Right renal pelvis (tissue), 4 donors: ENCODE results near the gene COPS2. TPM values are rescaled to one million over a fixed set of nuclear protein-coding genes. Genes with fewer than 3 reads are reported as not detected.
"Not testable (repeated sequence)": the region's sequence is repeated elsewhere in the genome, so short reads cannot be mapped to it uniquely, and the experiment has no call there.

Experiments
- DNase-seq, 4 donors: peaks; one replicate each; pipeline ENCODE4 v3.0.0-alpha.2; 2013; ENCODE audit warnings: low read depth in 4 of 4, low spot score in 3 of 4, missing footprints in 1 of 4
- polyA plus RNA-seq, 4 donors: library from polyadenylated mRNA; unstranded; fragments of 120-200 nt; gene quantifications; one replicate each; pipeline ENCODE4 v1.2.1, GENCODE V29; 2013; ENCODE audit not compliant: insufficient read length in 4 of 4

The COPS2 gene
- 100 to 1,000 TPM in 3 of 4 donors, 10 to 100 TPM in 1; 94.1 to 122 (median 111) TPM for polyA plus RNA-seq

DNA sequence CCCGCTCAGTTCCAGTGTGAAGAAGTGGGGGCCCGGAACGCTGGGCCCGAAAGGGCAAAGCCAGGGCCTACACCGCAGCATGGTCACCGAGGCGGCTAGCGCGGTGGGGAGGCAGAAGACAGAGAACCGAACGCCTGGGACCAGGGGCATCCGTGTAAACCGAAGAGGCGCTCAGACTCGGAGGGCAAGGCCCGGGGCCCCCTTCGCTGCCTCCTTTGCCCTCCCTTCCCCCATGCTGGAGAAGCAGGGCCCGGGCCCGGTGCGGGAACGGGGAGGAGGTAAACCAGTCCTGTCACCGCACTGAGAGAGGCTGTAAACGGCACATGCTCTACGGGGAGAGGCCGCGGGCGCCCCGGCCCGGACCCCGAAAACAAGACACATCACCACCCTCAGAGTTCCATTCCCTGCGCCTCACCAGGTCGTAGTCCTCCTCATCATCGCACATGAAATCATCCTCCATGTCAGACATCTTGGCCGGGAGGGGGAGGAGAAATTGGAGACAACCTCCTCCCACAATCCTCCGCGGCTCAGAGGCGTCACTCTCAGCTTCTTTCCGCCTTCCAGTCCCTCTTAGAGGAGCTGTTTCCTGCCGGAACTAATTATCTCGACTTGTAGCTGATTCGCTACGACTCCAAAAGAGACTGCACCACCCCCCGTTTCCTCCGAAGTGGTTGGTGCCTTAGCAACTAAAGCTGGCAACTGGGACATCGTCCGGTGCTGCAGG, at the start of gene COPS2:
TSS of gene COPS2 (minus strand) at position 490 of the 724 bp plus-strand sequence. CDS start at position 469, 21 bp downstream.
- peak; percentile 93 to 99 (median 98) for DNase-seq

DNA sequence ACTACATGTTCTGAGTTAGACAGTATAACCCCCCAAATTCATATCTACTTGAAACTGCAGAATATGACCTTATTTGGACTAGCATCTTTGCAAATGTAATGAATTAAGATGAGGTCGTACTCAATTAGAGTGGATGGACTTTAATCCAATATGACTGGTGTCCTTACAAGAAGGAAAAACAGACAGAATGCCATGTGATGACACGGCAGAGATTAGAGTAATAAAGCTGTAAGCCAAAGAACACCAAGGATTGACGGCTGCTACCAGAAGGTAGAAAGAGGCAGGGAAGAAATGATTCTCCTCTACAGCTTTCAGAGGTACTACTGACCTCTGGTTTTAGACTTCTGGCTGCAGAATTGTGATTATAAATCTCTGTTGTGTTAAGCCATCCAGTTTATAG, 44.9 kb upstream of the COPS2 start:
- DNase-seq = no peak

DNA sequence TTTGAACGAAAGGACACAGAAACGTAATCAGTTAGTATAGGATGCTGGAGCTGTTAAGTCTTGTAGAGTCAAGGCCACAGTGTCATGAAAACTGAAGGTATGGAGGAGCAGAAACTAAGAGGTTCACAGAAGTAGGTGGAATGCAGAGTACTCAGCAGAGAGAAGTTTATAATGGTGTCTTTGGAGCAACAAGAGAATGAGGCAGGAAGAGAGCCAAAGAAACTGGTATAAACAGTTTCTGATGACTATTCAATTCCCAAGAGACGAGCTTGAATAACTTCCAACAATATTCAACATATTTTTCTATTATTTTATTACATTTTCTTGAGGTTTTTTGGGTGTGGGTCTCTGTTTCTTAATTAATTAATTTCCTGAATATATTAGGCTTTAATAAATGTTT, 44.3 kb upstream of the COPS2 start:
- no peak for DNase-seq

DNA sequence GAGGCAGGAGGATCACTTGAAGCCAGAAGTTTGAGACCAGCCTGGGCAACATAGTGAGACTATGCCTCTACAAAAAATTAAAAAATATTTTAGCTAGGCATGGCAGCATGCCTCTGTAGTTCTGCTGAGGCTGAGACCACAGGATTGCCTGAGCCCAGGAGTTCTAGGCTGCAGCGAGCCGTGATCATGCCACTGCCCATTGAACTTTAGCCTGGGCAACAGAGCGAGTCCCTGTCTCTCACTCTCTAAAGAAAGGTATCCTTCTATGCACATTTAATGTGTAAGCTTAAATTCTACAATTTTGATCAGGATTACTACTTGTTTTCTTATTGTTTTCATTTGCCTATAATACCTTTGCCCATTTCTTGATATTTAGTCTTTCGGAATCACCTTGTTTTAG, 41.5 kb upstream of the COPS2 start:
- DNase-seq = peak in 1 of 4 donors; percentile 3

DNA sequence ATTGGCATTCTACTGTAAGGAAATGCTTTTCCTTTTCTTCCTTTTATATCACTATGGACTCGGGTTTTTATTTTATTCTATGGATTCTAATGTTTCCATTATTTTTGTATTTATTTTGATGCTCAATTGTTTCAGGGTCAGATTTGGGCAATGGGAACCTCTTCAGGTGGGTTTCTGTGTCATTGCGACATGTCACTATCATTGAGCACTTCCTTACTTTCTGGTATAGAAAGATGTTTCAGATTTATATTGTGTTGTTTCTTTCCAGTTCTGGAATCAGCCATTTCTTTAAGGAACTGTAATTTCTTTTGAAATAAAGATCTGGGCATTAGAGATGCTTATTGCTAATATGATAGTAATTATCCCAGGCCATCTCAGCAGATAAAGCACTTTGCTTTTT, 36.5 kb upstream of the COPS2 start:
- DNase-seq = no peak

DNA sequence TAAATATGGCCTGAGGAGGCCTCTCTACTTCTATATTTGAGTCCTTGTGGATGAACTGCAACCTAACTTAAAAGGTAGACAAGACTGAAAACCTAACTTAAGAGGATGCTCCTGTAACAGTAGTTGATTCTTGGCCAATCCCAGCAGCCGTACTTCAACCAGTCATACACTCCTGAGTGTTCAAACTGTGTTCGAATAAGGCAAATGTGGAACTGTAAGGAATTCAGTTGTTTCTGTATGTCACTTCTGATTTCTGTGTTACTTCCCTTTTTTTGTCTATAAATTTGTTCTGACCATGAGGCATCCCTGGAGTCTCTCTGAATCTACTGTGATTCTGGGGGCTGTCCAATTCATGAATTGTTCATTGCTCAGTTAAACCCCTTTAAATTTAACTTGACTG, 35.2 kb upstream of the COPS2 start:
- DNase-seq = no peak

DNA sequence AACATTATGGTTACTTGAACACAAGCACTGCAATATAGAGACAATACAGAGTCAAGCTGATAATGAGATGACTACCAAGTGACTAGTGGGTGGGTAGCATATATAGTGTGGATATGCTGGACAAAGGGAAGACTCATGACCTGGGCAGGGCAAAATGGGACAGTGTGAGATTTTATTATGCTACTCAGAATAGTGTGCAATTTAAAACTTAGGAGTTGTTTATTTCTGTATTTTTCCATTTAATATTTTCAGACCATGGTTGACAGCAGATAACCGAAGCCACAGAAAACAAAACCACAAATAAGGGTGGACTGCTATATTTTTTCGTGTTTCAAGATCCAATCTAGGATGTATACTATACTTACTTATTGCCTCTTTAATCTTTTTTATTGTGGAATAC, 34.2 kb upstream of the COPS2 start:
- no peak for DNase-seq

DNA sequence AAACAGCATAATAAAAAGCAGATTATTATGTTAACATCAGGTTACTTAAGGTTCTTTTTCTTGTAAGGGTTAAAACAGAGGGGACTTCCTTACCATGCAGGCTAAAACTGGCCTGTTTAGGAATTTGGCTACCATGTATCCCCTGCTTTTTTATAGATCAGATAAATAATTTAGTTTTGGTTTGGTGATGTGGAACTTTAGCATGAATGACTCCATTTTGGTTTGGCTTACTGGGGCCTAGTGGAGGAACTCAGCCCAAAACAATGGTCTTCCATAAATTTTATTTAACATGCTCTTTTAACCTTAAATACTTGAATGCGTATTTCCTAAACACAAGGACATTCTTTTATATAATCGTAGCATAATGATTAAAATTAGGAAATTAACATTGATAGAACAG, 33.5 kb upstream of the COPS2 start:
- DNase-seq = no peak

DNA sequence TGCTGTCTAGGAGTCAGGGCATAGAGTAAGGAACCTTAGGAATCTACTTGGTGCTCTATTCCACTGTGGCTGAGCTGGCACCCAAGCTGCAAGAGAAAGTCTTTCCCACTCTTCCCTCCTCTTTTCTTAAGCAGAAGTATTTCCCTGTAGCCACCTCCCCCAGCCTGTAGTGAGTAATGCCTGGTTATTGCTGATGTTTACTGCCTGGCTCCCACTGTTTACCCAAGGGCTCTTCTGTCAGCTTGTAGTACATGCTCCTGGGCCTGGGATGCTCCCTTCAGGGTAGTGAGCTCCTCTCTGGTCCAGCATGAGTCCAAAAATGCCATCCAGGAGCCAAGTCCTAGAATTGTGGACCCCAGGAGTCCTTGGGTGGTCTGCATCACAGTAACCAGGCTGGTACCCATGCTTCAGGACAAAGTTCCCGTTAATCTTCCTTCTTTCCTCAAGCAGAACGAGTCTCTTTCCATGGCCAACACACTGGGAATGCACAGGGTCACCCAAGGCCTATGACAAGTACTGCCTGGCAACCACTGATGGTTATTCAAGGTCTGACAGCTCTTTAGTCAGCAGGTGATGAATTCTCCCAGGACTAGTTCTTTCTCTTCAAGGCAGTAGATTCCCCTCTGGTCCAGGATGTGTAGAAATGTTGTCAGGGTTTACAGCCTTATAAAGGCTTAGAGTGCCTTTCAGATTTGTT, 32.3 kb upstream of the COPS2 start:
- DNase-seq = no peak

DNA sequence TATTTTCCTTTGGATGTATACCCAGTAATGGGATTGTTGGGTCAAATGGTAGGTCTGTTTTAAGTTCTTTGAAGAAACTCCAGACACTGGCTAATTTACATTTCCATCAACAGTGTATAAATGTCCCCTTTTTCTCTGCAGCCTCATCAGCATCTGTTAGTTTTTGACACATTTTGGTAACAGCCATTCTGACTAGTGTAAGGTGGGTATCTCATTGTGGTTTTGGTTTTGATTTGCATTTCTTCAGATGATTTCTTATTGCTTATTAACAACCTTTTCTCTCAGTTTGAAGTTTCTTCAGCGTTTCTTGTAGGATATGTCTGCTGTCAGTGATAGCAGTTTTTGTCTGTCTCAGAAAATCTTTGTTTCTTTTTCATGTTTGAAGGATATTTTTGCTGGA, 30.1 kb upstream of the COPS2 start:
- no peak for DNase-seq

DNA sequence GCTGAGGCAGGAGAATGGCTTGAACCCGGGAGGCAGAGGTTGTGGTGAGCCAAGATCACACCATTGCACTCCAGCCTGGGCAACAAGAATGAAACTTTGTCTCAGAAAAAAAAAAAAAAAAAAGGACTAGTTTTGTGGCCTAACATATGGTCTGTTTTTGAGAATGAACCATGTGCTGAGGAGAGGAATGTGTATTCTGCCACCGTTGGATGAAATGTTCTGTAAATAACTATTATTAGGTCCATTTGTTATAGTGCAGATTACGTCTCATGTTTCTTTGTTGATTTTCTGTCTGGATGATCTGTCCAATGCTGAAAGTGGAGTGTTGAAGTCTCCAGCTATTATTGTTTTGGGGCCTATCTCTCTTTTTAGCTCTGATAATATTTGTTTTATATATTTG, 28.3 kb upstream of the COPS2 start:
- not testable (repeated sequence) for DNase-seq

DNA sequence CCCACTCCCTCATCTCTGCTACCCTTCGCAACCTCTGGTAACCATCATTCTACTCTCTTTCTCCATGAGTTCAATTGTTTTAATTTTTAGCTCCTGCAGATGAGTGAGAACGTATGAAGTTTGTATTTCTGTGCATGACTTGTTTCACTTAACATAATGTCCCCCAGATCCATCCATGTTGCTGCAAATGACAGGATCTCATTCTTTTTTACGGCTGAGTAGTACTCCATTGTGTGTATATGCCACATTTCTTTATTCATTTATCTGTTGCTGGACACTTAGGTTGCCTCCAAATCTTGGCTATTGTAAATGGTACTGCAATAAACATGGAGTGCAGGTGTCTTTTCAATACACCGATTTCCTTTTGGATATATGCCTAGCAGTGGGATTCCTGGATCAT, 26.7 kb upstream of the COPS2 start:
- DNase-seq = no peak

DNA sequence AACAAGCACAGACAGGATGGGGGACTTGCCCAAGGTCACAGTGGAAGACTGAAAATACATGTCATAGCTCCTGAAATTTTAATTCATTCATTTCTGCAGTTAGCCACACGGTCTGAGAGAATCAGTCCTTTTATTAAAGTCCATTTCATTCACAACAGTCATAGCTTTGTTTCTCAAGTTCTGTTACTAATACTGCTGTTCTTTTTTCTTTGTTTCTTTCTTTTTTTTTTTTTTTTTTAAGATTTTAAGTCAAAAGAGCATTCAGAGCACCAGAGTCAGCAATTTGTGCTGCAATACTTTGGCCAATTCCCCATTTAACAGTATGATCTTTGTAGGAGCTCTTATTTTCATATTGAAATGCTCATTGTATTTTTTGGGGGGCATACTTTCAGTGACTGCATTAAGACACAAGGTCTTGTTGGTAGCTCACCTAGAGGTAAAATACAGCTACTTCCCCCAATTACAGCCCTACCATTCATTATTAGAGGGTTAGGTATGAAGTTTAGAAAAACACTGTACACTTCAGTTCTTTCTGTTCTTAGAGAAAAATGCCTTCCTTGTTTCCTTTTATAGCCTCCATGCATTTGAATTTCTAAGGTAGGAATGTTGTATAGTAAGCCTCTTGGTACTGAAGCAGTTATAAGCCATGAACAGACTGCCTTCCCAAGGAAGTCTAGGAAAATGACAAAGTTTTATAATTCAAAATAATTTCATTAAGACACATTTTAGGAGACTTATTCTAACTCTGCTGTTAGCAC, 24.2 kb upstream of the COPS2 start:
- DNase-seq = no peak

DNA sequence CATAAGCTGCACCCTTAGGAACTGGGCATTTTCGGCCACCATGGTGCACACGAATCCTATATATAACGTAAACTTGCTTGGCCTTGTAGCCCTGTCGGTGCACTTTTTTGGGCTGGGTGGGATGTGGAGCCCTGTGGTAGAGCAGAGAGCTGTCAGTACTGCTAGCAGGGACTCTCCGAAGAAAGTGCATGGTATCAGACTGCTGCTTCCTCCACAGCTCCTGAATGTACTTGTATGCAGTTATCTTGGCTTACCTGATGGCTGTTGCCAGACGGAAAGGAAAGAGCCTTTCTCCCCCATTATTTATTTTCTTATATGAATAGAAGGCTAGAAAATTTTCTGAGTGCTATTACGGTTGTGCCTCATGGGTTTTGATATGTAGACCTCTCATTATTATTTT, 23.1 kb upstream of the COPS2 start:
- DNase-seq = no peak

DNA sequence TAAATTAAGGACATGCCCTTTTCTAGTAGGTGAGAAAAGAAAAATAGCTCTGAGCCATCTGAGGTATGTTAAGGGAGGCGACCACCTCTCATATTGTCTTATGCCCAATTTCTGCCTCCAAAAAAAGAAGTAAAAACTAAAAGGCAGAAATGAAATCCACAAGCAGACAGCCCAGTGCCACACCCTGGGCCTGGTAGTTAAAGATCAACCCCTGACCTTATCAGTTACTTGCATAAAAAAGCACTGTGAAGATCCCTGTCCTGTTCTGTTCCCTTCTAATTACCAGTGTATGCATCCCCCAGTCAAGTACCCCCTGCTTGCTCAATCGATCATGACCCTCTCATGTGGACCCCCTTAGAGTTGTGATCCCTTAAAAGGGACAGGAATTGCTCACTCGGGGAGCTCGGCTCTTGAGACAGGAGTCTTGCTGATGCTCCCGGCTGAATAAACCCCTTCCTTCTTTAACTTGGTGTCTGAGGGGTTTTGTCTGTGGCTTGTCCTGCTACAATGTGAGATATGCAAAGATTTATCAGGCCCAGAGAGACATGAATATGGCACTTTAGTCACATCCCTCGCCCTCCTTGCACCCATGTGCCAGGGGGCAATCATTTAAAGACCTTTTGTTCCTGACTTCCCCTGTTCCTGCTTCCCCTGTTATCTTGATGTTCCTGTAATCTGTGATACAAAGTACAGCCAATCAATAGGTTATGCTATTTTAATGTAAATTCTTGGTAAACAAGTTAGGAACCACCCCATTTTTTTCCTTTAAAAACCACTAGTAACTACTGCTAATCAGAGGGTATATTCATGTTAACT, 20.4 kb upstream of the COPS2 start:
- not testable (repeated sequence) for DNase-seq

DNA sequence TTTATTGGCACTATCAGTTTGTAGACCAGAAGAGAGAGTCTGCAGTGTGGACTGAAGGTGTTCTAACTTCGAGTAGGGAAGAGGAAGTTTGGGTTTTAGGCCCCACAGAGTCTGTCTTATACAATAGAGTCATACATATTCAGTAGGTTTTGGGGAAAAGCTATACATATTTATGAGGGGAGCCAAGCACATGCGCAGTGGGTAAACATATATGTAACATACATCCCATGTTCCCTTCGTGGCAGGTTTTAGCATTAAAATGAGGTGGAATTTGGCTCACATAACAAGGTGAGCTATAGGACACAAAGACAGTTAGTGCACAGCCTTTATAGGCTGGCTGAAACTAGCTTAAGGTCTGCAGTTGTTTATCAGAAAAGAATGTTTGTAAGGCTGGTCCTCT, 19.5 kb upstream of the COPS2 start:
- DNase-seq = no peak

DNA sequence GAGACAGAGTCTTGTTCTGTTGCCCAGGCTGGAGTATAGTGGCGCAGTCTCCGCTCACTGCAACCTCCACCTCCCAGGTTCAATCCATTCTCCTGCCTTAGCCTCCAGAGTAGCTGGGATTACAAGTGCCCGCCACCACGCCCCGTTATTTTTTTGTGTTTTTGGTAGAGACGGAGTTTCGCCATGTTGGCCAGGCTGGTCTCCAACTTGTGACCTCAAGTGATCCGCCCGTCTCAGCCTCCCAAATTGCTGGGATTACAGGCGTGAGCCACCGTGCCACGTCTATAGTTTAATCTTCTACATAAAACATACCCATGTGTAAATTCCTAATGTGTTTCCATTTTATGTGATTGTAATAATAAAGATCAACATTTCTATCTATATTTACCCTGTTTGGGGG, 16.4 kb upstream of the COPS2 start:
- DNase-seq = no peak

DNA sequence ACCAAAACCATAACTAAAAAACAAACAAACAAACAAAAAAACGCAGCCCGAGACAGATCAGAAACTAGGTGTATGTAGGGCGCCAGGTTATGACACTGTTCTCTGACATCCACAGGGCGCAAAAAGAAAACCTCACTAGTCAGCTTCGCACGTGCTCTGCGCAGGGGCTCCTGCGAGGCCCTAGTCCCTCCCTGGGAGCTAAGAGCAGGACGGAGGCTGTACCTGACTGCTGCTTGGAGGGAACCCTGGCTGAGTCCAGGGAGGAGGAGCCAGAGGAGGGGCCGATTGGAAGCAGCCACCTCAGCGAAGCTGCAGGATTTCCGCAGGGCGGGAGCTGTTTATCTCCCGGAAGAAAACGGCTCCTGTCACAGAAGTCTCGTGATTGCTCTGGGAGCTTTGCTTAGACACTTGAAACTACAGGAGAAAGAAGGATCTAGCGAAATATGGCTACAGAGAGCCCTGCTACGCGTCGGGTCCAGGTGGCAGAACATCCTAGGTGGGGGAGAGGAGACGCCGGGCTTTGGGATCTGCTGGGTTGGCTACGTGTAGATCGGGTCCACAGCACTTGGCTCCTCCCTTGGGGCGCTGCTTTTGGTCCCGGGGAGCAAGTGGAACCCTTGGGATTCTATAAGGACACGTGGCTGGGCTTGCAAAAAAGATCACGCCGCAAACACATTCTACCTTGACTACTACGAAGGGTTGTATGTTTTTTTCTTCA, 14.6 kb upstream of the COPS2 start, which contains the start of gene GALK2:
TSS of gene GALK2 (plus strand) at position 368 of the 718 bp plus-strand sequence. CDS start at position 444, 76 bp downstream.
- DNase-seq = peak; percentile 52 to 81 (median 76)

DNA sequence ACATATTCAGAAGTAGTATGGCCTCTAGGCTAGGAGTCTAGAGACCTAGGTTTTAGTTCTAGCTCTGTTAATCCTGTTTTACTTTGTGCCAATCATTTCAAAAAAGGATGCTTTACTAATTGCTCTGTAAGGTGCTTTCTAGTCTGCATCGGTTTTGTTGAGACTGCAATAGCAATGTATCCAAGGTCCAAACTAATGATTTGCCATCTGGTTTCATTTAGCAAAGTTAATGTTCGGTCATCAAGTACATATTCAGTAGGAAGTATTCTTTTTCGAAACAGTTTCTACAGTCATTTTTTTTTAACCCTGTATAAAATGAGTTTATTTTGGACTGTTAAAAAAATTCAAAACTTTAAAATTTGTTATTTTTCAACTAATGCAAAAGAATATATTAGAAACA, 12.6 kb upstream of the COPS2 start:
- DNase-seq = no peak

DNA sequence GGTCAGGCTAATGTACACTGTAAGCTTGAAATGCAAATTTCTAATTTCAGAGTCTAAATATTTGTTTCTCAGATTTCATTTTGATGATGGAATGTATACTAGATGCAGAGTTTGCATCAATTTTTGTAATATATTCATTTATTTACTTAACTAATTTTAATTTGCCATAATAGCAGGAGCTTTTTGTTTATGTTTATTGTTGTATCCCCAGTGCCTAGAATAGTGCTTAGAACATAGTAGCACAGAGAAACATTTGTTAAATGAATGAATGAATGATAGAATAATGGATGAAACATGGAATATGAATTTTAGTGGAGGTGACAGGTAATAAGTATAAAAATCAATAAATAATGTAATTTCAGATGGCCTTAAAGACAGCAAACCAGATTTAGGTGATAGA, 9.5 kb upstream of the COPS2 start:
- no peak for DNase-seq
